Panc1 (cell line): ENCODE results near the gene VPS18.

Experiments used
- POLR2AphosphoS5 ChIP-seq: IDR thresholded peaks from 2 replicates; pipeline ENCODE4 v1.6.1; 2012; ENCODE audit warnings: mild to moderate bottlenecking, low read depth, low read length, moderate library complexity
- SIN3A ChIP-seq: IDR thresholded peaks from 2 replicates; pipeline ENCODE4 v1.6.1; 2012; ENCODE audit warnings: low read depth, mild to moderate bottlenecking, low read length, moderate library complexity, borderline replicate concordance; ENCODE audit not compliant: insufficient read depth
- TCF7L2 ChIP-seq: IDR thresholded peaks from 2 replicates; pipeline ENCODE4 v1.6.1; 2011; ENCODE audit warnings: mild to moderate bottlenecking, low read depth, low read length, inconsistent platforms
- TF ChIP-seq, protein P1 (sequence below): fragments of 450-650 bp; IDR thresholded peaks from 2 replicates; pipeline ENCODE4 v1.5.1; 2017; ENCODE audit warnings: mild to moderate bottlenecking
- TF ChIP-seq, protein P2 (sequence below), 2 experiments: IDR thresholded peaks; 2 replicates each; pipeline ENCODE4 v1.6.1; 2011 to 2012; ENCODE audit warnings: low read depth in 2 of 2, control low read depth in 1 of 2, low read length in 1 of 2, mild to moderate bottlenecking in 1 of 2, moderate library complexity in 1 of 2; ENCODE audit not compliant: insufficient read depth in 1 of 2

DNA sequence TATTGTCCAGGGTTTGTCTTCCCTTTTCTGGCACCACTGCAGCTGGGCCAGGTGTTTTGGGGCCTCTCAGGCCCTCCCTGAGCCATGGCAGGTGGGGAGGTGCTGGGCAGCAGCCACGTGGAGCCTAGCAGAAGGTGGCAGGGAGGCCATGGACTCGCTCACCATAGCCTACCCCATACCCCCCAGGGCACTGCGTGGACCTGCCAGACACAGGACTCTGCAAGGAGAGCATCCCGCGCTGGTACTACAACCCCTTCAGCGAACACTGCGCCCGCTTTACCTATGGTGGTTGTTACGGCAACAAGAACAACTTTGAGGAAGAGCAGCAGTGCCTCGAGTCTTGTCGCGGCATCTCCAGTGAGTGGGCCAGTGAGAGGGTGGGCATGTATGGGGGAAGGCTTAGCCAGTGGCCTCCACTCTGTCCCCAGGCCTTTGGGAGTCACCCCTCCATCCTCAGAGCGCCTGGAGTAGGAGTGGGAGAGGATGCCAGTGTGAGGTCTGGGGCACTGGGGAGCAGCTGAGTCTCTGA lies 38.5 kb upstream of the VPS18 start:
- TF ChIP-seq, protein P1, sequence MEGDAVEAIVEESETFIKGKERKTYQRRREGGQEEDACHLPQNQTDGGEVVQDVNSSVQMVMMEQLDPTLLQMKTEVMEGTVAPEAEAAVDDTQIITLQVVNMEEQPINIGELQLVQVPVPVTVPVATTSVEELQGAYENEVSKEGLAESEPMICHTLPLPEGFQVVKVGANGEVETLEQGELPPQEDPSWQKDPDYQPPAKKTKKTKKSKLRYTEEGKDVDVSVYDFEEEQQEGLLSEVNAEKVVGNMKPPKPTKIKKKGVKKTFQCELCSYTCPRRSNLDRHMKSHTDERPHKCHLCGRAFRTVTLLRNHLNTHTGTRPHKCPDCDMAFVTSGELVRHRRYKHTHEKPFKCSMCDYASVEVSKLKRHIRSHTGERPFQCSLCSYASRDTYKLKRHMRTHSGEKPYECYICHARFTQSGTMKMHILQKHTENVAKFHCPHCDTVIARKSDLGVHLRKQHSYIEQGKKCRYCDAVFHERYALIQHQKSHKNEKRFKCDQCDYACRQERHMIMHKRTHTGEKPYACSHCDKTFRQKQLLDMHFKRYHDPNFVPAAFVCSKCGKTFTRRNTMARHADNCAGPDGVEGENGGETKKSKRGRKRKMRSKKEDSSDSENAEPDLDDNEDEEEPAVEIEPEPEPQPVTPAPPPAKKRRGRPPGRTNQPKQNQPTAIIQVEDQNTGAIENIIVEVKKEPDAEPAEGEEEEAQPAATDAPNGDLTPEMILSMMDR = no peak
- TF ChIP-seq, protein P2, sequence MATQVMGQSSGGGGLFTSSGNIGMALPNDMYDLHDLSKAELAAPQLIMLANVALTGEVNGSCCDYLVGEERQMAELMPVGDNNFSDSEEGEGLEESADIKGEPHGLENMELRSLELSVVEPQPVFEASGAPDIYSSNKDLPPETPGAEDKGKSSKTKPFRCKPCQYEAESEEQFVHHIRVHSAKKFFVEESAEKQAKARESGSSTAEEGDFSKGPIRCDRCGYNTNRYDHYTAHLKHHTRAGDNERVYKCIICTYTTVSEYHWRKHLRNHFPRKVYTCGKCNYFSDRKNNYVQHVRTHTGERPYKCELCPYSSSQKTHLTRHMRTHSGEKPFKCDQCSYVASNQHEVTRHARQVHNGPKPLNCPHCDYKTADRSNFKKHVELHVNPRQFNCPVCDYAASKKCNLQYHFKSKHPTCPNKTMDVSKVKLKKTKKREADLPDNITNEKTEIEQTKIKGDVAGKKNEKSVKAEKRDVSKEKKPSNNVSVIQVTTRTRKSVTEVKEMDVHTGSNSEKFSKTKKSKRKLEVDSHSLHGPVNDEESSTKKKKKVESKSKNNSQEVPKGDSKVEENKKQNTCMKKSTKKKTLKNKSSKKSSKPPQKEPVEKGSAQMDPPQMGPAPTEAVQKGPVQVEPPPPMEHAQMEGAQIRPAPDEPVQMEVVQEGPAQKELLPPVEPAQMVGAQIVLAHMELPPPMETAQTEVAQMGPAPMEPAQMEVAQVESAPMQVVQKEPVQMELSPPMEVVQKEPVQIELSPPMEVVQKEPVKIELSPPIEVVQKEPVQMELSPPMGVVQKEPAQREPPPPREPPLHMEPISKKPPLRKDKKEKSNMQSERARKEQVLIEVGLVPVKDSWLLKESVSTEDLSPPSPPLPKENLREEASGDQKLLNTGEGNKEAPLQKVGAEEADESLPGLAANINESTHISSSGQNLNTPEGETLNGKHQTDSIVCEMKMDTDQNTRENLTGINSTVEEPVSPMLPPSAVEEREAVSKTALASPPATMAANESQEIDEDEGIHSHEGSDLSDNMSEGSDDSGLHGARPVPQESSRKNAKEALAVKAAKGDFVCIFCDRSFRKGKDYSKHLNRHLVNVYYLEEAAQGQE (IDR thresholded peaks at IDR 0.05; ENCODE audit: insufficient read depth in 1 of 2, low read depth in 2 of 2, low read length in 1 of 2) = no peak
- no peak for TF ChIP-seq SIN3A
- TF ChIP-seq POLR2AphosphoS5 = no peak
- TF ChIP-seq TCF7L2 = no peak
